ENCODE measurements around the gene PRDM11. TPM values are rescaled to one million over a fixed set of nuclear protein-coding genes. Genes with fewer than 3 reads are reported as not detected.

PRDM11 gene
- total RNA-seq, 1 donor from 2014 or later: 7.6 TPM

Other genes starting within 250 kb of the PRDM11 start
- gene TP53I11, start 195.8 kb upstream of the PRDM11 start, total RNA-seq: 243 and 296 TPM in 2 replicates
- gene SYT13, start 139.7 kb downstream of the PRDM11 start, total RNA-seq: 0.05 and 0.06 TPM in 2 replicates